Myometrial cell (primary cell): ENCODE measurements around the gene GNL2. TPM values are rescaled to one million over a fixed set of nuclear protein-coding genes. Genes with fewer than 3 reads are reported as not detected.

ENCODE experiments used
- total RNA-seq: library from RNA; depleted of rRNA; stranded (reverse); fragments of >200 nt; gene quantifications from 2 replicates; pipeline ENCODE4 v1.2.3, GENCODE V29; 2015

GNL2 gene
- total RNA-seq, result 28.5 and 38.3 TPM in 2 replicates

GRCh38 chr1:37595440-37596181, at the start of gene GNL2:
GNL2 (minus strand) TSS chr1:37595937; CDS start chr1:37595822, 115 bp downstream.

GRCh38 chr1:37634244-37634991, 38.7 kb upstream of the GNL2 start, which contains the start of gene RSPO1:
RSPO1 (minus strand) TSS chr1:37634892; CDS start chr1:37629661, 5,231 bp downstream.

GRCh38 chr1:37556712-37557196, 39.0 kb downstream of the GNL2 start, which contains the start of gene DNALI1:
DNALI1 (plus strand) TSS chr1:37556940; CDS start chr1:37556995, 55 bp downstream.

GRCh38 chr1:37553927-37554808, 41.6 kb downstream of the GNL2 start, which contains the start of gene SNIP1:
SNIP1 (minus strand) TSS chr1:37554293; CDS start chr1:37554229, 64 bp downstream.

Other genes starting within 250 kb of the GNL2 start
- 12.1 and 18.1 TPM in 2 replicates for gene ZC3H12A, start 121.4 kb downstream of the GNL2 start, total RNA-seq
- 58.8 and 66.5 TPM in 2 replicates for gene MEAF6, start 81.2 kb downstream of the GNL2 start, total RNA-seq
- gene SNIP1, start 41.6 kb downstream of the GNL2 start, total RNA-seq, result 5.5 and 13.3 TPM in 2 replicates
- 9.6 and 13.5 TPM in 2 replicates for gene DNALI1, start 39.0 kb downstream of the GNL2 start, total RNA-seq
- gene RSPO1, start 39.0 kb upstream of the GNL2 start, total RNA-seq, result 0.18 TPM in 1 of 2 replicates, not detected in the other
- 23.4 and 31.4 TPM in 2 replicates for gene CDCA8, start 96.6 kb upstream of the GNL2 start, total RNA-seq
- not detected in 2 replicates for gene EPHA10, start 169.2 kb upstream of the GNL2 start, total RNA-seq
- 0.35 TPM in 1 of 2 replicates, not detected in the other for gene MANEAL, start 197.9 kb upstream of the GNL2 start, total RNA-seq
- gene C1orf122, start 211.9 kb upstream of the GNL2 start, total RNA-seq, result 61.5 and 91.7 TPM in 2 replicates
- gene YRDC, start 212.3 kb upstream of the GNL2 start, total RNA-seq, result 17.0 and 18.3 TPM in 2 replicates